Neuronal stem cell (in vitro differentiated cells): ENCODE results near the gene SLC19A1.

Experiments used
- DNase-seq: peaks from one replicate; pipeline ENCODE4 v3.0.0-alpha.2; 2013; ENCODE audit warnings: low spot score
- H2AFZ ChIP-seq: one replicate; pipeline ENCODE4 v1.6.1; 2013; ENCODE audit warnings: mild to moderate bottlenecking, low read length, inconsistent platforms
- H2AK5ac ChIP-seq: 2 replicates; pipeline ENCODE4 v1.6.1; 2013; ENCODE audit warnings: low read depth, mild to moderate bottlenecking, inconsistent platforms, low read length, moderate library complexity, mixed read lengths
- H2BK120ac ChIP-seq: 2 replicates; pipeline ENCODE4 v1.6.1; 2013; ENCODE audit warnings: low read depth, mild to moderate bottlenecking, inconsistent platforms, low read length, moderate library complexity, mixed read lengths
- H2BK12ac ChIP-seq: one replicate; pipeline ENCODE4 v1.6.1; 2013; ENCODE audit warnings: low read length, inconsistent platforms
- H2BK15ac ChIP-seq: 2 replicates; pipeline ENCODE4 v1.6.1; 2013; ENCODE audit warnings: mild to moderate bottlenecking, low read length, inconsistent platforms, mixed read lengths
- H2BK5ac ChIP-seq: one replicate; pipeline ENCODE4 v1.6.1; 2013; ENCODE audit warnings: inconsistent platforms, mild to moderate bottlenecking, low read length, moderate library complexity
- H3K14ac ChIP-seq: one replicate; pipeline ENCODE4 v1.6.1; 2013; ENCODE audit warnings: low read length, inconsistent platforms
- H3K18ac ChIP-seq: 2 replicates; pipeline ENCODE4 v1.6.1; 2013; ENCODE audit warnings: low read length, inconsistent platforms
- H3K23ac ChIP-seq: 2 replicates; pipeline ENCODE4 v1.6.1; 2013; ENCODE audit warnings: low read depth, mild to moderate bottlenecking, mixed read lengths, low read length, inconsistent platforms; ENCODE audit not compliant: poor library complexity
- H3K27ac ChIP-seq: replicated peaks from 3 replicates; pipeline ENCODE4 v1.5.1; 2013; ENCODE audit warnings: low read length, inconsistent platforms
- H3K27me3 ChIP-seq, 3 experiments: 2 replicates each; pipeline ENCODE4 v1.6.1; 2013; ENCODE audit warnings: low read length in 3 of 3, mild to moderate bottlenecking in 2 of 3, inconsistent platforms in 1 of 3, low read depth in 1 of 3, mixed read lengths in 1 of 3, moderate library complexity in 1 of 3; ENCODE audit not compliant: control insufficient read depth in 3 of 3, insufficient read depth in 3 of 3
- H3K36me3 ChIP-seq, 2 donors: replicated peaks in 1 of 2; 2 replicates each; pipeline ENCODE4 v1.6.1; 2013; ENCODE audit warnings: low read length in 2 of 2; ENCODE audit not compliant: control insufficient read depth in 2 of 2, insufficient read depth in 2 of 2
- H3K4ac ChIP-seq: 2 replicates; pipeline ENCODE4 v1.6.1; 2013; ENCODE audit warnings: inconsistent platforms, mild to moderate bottlenecking, low read length, moderate library complexity
- H3K4me1 ChIP-seq, 2 donors: 1 replicate in 1 of 2; 2 replicates in 1 of 2; pipeline ENCODE4 v1.6.1; 2013; ENCODE audit warnings: low read length in 2 of 2, low read depth in 1 of 2; ENCODE audit not compliant: control insufficient read depth in 2 of 2, insufficient read depth in 1 of 2
- H3K4me2 ChIP-seq: one replicate; pipeline ENCODE4 v1.6.1; 2013; ENCODE audit warnings: mild to moderate bottlenecking, low read length, inconsistent platforms; ENCODE audit not compliant: insufficient read depth, poor library complexity, severe bottlenecking
- H3K4me3 ChIP-seq, 2 donors: 2 replicates each; pipeline ENCODE4 v1.5.1; 2013; ENCODE audit warnings: low read length in 2 of 2, mild to moderate bottlenecking in 2 of 2, inconsistent platforms in 1 of 2, moderate library complexity in 1 of 2
- H3K79me1 ChIP-seq: one replicate; pipeline ENCODE4 v1.6.1; 2013; ENCODE audit warnings: low read depth, mild to moderate bottlenecking, inconsistent platforms, low read length, moderate library complexity
- H3K9ac ChIP-seq: one replicate; pipeline ENCODE4 v1.6.1; 2013; ENCODE audit warnings: mild to moderate bottlenecking, low read depth, low read length, inconsistent platforms; ENCODE audit not compliant: poor library complexity
- H3K9me3 ChIP-seq, 2 donors: replicated peaks in 1 of 2; 2 replicates each; pipeline versions ENCODE3 to v1.6.1; 2013; ENCODE audit warnings: low read length in 2 of 2, mild to moderate bottlenecking in 2 of 2, inconsistent platforms in 1 of 2, low read depth in 1 of 2, mixed read lengths in 1 of 2, moderate library complexity in 1 of 2; ENCODE audit not compliant: control insufficient read depth in 2 of 2, insufficient read depth in 1 of 2
- H4K8ac ChIP-seq: one replicate; pipeline ENCODE4 v1.6.1; 2013; ENCODE audit warnings: low read depth, mild to moderate bottlenecking, inconsistent platforms, low read length, moderate library complexity
- H4K91ac ChIP-seq: one replicate; pipeline ENCODE4 v1.6.1; 2013; ENCODE audit warnings: low read length, low read depth, mild to moderate bottlenecking, inconsistent platforms; ENCODE audit not compliant: poor library complexity
- WGBS, 2 donors: extraction: QIAGEN DNeasy Blood & Tissue Kit; methylation state at CpG; one replicate each; pipeline ENCODE4 v1.1.7; 2013; ENCODE audit warnings: missing lambda C conversion rate in 2 of 2, mixed read lengths in 1 of 2; ENCODE audit not compliant: insufficient read length in 2 of 2, insufficient replicate concordance in 1 of 2; ENCODE audit errors: extremely low coverage in 2 of 2; 5-methylcytosine and 5-hydroxymethylcytosine counted together

The SLC19A1 gene

DNA sequence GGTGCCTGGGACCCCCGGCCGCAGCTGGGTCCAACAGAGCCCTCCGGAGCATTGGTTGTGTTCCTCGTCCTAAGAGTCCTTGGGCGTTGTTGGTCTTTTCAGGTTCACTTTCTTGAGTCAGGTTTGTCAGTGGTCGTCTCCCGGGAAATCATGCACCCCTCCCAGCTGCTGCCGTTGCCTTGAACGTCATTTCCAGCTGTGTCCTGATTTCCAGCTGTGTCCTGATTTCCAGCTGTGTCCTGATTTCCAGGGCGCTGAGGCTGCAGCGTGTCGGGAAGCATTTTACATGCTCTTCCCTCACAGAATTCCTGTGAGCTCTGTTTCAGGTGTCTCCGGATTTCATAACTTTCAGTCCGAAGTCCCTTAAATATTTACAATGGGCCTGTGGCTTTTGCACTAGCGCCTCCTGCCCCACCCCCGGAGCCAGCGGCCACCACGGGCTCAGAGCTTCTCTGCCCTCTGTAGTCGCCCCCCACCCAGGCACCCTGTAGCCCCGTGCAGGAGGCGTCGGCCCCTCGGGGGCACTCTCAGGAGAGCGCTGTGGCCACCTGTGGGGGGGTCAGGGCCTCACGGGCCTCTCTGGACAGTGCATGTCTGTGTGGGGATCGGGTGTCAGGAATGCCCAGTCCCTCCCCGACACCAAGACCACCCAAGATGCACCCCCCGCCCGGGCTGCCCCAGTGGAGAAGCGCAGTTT, 70.6 kb downstream of the SLC19A1 start:
- peaks cover 0 to 11% of the 10 kb centered on the region in 2 donors for H3K36me3 ChIP-seq
- H3K4me3 ChIP-seq = no peak overlapping the region
- WGBS, 2 donors = no CpG with 5 or more reads among the region's 30 CpGs
- peaks cover 0 to 6% of the 10 kb centered on the region in 2 donors for H3K9me3 ChIP-seq
- no peak overlapping the region for H2AFZ ChIP-seq
- peaks cover 10 to 27% of the 10 kb centered on the region in 2 donors for H3K4me1 ChIP-seq
- no peak overlapping the region for H2BK15ac ChIP-seq
- no peak overlapping the region for H3K14ac ChIP-seq
- H3K4ac ChIP-seq = no peak overlapping the region
- peak overlapping the region; percentile 62 for H3K18ac ChIP-seq
- no peak overlapping the region for H3K9ac ChIP-seq
- no peak overlapping the region for H2BK5ac ChIP-seq
- no peak for DNase-seq
- peaks cover 0 to 52% (median 0%) of the 10 kb centered on the region in 3 experiments for H3K27me3 ChIP-seq
- H2BK12ac ChIP-seq = no peak overlapping the region
- H2AK5ac ChIP-seq = no peak overlapping the region
- H2BK120ac ChIP-seq = no peak overlapping the region
- no peak overlapping the region for H3K23ac ChIP-seq
- no peak overlapping the region for H4K8ac ChIP-seq
- no peak overlapping the region for H3K27ac ChIP-seq
- H3K79me1 ChIP-seq = peaks cover 23% of the 10 kb centered on the region
- no peak overlapping the region for H3K4me2 ChIP-seq
- no peak overlapping the region for H4K91ac ChIP-seq

DNA sequence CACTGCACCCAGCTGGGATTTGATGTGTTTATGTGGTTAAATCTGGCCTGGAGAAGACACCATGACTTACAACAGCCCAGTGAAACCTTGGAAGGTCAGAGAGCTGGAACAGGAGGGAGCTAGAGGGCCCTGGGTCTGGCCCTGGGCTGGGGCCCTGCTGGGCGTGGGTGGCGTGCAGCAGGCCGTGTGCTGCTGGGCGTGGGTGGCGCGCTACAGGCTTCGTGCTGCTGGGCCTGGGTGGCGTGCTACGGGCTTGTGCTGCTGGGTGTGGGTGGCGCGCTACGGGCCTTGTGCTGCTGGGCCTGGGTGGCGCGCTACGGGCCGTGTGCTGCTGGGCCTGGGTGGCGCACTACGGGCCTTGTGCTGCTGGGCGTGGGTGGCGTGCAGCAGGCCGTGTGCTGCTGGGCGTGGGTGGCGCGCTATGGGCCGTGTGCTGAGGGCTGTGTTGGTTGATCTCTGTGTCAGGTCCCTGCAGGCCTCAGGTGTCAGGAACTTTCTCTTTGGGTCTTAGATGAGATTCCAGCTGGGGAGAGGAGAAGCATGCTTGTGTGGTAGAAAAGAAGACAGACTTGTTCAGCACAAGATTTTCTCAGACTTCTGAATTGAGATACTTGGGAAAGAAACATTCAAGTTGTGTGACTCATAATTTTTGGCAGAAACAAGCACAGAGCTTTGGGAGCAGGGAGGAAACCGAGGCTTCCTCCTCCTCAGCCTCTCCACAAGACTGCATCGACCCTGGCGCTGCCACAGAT, 71.3 kb downstream of the SLC19A1 start:
- Histone ChIP-seq H3K4me2 (no peak overlapping the region), H3K23ac (peak overlapping the region; percentile 77), H3K18ac (peak overlapping the region; percentile 99), H3K9me3 (peaks cover 0 to 3% of the 10 kb centered on the region in 2 donors), H3K4ac (peak overlapping the region; percentile 91), H3K27ac (peak overlapping the region; percentile 34), H3K79me1 (peaks cover 23% of the 10 kb centered on the region), H2AK5ac (peak overlapping the region; percentile 97), H2BK12ac (peak overlapping the region; percentile 96), H4K91ac (peak overlapping the region; percentile 69), H3K4me3 (no peak overlapping the region), H2BK5ac (no peak overlapping the region), H2AFZ (no peak overlapping the region), H3K9ac (peak overlapping the region; percentile 80), H2BK15ac (peak overlapping the region; percentile 91), H3K4me1 (peaks cover 10 to 27% of the 10 kb centered on the region in 2 donors), H3K27me3 (peaks cover 0 to 55% (median 0%) of the 10 kb centered on the region in 3 experiments), H2BK120ac (peak overlapping the region; percentile 65), H4K8ac (peak overlapping the region; percentile 58), H3K36me3 (peaks cover 0 to 7% of the 10 kb centered on the region in 2 donors), H3K14ac (peak overlapping the region; percentile 66)
- DNase-seq = no peak
- no CpG with 5 or more reads among the region's 28 CpGs for WGBS, 2 donors

DNA sequence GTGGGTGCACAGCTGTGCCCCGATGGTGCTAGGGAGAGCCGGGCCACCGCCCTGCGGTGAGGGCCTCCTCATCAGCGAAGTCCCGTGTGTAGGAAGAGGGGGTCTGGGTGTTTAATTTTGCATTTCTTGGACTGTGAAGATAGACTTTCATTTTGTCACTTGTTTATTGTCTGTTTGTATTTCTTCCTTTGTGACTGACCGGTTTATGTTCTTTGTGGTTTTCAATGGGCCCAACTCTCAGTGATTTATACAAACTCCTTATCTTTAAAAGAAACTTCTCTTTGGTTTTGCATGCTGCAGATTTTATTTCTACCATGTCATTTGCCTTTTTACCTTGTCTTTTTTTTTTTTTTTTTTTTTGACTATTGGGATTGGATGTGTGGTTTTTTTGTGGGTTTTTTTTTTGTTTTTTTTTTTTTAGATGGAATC, 72.1 kb downstream of the SLC19A1 start:
- H3K4ac ChIP-seq = no peak overlapping the region
- H3K36me3 ChIP-seq = peaks cover 0 to 4% of the 10 kb centered on the region in 2 donors
- H3K79me1 ChIP-seq = peaks cover 23% of the 10 kb centered on the region
- peaks cover 0 to 3% of the 10 kb centered on the region in 2 donors for H3K9me3 ChIP-seq
- no peak overlapping the region for H4K91ac ChIP-seq
- H2AFZ ChIP-seq = no peak overlapping the region
- no peak overlapping the region for H2BK12ac ChIP-seq
- no peak for DNase-seq
- H2BK5ac ChIP-seq = no peak overlapping the region
- H3K9ac ChIP-seq = no peak overlapping the region
- peak overlapping the region; percentile 91 for H3K18ac ChIP-seq
- no peak overlapping the region for H3K4me3 ChIP-seq
- H3K4me1 ChIP-seq = peaks cover 10 to 27% of the 10 kb centered on the region in 2 donors
- no peak overlapping the region for H3K23ac ChIP-seq
- peaks cover 0 to 60% (median 0%) of the 10 kb centered on the region in 3 experiments for H3K27me3 ChIP-seq
- no peak overlapping the region for H3K4me2 ChIP-seq
- H3K27ac ChIP-seq = peak overlapping the region; percentile 73
- no peak overlapping the region for H2BK120ac ChIP-seq
- WGBS, 2 donors = no CpG with 5 or more reads among the region's 7 CpGs
- H2AK5ac ChIP-seq = no peak overlapping the region
- H4K8ac ChIP-seq = no peak overlapping the region
- no peak overlapping the region for H2BK15ac ChIP-seq
- H3K14ac ChIP-seq = no peak overlapping the region
